NK-92 (cell line): ENCODE measurements around the gene GPS1.

Source experiments
- DNase-seq: peaks from one replicate; lab custom pipeline; 2025; ENCODE audit not compliant: unreplicated experiment; lab: John Stamatoyannopoulos, UW

The GPS1 gene

DNA sequence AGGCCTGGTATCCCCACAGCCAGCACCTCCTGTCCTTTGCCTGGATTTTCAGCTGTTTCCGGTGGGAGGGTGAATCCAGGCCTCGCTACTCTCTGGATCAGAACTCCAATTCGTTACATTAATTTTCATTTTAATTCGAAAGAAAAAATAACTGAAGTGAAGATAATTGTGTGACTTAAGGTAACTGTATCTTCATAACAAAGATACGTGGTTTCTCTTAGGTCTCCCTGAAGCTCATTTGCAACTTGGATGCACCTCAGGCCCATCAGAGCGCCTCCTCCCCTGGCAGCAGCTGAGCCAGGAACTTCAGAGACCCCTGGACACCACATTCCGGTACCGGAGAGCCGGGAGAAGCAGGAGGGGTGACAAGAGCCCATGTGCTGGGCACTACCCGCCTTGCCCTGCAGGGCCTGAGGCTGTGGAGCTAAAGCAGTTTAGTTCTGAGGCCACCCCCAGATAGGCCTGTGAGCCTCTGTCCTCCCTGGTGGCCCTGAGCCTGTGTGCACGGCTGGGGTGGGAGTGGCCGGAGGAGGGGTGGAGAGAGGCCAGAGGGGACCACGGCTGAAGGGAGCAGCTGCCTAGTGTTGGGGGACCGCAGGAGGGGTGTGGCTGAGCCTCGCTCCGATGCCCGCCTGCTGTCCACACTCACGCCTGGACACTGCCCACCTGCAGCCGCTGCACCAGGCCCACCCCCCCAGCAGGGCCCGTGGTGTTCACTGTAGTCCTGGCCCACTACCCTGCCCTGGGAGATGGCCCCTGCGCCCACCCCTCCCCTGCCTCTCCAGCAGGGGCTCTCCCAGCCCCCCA lies 25.3 kb downstream of the GPS1 start:
- DNase-seq = no peak

DNA sequence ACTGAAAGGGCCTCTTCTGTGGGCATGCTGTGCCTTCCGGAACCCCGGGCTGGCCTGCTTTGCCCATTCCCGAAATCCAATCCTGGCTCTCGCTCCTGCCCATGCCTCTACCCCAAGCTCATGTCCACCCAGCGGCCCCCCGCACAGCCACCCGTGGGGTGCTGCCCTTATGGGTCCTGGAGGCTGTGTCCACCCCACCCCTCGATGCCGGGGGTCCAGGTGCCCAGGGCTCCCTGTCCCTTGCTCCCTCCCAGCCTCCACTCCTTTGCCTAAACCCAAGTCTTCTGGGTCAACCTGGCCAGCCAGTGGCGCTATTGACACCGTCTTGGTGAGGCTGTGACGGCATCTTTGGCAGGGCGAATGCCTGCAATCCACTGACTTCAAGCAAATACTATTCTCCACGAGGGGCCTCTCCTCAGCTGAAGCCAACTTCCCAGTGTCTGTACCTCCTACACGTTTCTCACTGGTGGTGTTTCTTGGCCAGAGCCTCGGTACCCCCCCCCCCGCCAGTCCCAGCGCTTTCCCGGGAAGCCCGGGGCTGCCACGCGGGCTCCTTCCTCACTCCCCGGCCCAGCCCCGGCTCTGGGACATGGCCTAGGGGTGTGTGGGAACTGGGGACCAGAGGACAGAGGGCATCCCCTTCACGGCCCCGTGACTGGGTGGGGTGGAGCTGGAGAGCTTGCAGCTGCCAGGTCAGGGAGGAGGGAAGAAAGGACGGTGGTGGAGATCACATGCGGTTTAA lies 26.1 kb downstream of the GPS1 start:
- no peak for DNase-seq

DNA sequence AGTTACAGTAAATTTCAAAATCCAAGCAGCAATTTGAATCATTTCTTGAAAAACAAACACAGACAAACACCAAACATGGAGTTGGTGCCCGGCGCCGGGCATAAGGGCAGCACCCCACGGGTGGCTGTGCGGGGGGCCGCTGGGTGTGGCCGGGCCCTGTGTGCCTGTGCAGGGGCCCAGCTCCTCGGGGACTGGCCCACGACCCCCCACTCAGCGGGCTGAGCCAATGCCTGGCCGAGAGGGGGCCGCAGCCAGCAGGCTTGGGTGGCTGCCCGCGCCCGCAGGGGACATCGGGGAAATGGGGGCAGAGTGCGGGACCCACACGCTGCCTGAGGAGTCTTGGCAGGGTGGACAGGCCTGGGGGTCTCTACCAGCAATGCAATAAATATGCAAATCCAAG lies 26.7 kb downstream of the GPS1 start:
- DNase-seq = no peak

DNA sequence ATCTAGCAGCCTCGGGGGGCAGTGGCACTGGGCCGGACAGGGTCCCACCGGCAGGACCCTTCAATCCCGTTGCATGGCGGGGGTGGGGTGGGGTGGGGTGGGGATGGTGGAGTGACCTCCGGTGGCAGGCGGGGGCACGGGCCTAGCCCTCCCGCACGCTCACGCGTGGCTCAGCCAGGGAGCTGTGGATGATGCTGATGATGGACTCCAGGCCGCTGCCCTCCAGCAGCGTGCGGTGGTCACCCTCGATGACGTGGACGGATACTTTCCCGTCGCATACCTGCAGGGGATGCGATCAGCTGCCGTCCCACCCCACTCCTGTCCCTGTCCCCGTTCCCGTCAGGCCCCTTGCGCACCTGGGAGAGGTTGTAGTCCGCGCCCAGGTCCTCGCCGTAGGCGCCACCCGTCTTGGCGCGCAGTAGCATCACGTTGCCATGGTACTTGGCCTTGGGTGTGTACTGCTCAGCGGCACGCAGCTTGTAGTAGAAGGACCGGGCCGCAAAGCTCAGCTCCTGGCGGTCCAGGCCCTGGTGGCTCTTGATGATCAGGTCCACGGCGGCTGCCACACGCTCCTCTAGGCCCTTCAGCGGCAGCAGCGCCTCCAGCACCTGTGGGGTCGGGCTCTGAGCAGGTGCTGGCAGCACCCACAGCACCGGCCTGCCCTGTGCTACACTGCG lies 27.4 kb downstream of the GPS1 start:
- no peak for DNase-seq

DNA sequence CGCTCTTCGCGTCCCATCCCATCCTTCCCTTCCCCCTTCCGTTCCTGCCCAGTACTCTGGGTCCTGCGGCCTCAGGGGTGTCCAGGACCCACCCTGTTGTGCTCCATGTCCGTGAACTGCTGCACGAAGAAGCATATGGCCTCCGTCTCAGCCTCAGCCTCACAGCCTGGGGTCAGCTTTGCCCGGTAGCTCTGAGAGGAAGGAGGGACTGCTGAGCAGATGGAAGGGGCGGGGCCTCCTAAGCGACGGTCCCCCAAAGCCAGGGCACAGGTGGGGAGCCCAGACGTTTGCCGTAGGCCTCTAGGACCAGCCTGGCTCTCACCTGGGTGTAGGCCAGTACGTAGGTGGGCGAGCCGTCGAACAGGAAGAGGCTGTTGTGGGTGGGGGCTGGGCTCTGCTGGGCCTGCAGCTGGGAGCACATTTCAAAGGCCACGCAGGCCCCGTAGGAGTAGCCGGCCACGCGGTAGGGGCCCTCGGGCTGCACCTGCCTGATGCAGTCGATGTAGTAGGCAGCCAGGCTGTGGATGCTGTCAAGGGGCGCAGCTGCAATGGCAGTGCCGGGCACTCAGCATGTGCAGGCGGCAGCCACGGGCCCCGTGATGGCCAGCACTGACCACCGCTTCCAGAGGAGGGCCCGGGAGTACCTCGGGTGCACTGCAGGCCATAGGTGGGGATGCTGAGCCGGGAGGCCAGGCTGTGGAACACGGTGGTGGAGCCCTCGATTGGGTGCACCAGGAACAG lies 28.5 kb downstream of the GPS1 start:
- no peak for DNase-seq

DNA sequence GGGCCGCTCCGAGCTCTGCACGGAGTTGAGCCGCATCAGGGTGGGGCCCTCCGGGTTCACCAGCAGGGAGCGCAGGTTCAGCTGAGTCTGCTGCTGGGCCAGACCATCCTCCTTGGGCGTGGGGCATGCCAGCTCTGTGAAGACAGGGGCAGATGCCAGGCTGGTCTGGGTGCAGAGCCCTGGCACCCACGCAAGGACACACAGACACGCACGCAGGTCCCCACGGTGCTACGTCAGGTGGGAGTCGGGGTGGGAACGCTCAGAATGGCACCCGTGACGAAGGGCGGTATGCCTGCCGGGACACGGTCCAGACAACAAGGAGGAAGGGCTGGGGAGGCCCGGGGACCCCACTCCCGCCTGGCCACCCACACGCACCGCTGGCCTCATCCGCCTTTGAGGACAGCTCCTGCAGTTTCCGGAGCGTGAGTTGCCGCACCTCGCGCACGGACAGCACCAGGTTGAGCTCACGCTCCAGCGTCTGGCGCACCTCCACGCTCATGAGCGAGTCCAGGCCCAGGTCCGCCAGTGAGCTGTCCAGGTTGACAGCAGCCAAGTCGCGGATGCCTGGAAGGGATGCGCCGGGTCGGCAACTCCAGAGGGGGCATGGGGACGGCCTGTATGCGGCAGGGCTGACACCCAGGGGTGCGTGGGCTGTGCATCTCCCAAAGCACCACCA lies 29.2 kb downstream of the GPS1 start:
- DNase-seq = no peak

DNA sequence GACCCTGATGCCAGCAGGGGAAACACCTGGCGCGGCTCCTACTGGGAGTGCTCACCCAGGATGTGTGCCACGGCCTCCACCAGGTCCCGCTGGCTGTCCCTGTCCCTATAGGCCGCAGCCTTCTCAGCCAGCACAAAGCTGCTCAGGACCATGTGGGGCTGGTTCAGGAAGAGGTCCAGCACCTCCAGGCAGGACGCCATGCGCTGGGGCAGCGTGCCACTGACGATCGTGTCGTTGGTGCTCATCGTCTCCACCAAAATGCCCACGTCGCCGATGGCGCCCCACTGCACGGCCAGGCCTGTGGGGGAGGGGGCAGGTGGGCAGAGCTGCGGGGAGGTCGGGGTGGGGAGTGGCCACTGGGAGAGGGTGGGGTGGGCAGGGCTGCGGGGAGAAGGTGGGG lies 29.8 kb downstream of the GPS1 start:
- no peak for DNase-seq

DNA sequence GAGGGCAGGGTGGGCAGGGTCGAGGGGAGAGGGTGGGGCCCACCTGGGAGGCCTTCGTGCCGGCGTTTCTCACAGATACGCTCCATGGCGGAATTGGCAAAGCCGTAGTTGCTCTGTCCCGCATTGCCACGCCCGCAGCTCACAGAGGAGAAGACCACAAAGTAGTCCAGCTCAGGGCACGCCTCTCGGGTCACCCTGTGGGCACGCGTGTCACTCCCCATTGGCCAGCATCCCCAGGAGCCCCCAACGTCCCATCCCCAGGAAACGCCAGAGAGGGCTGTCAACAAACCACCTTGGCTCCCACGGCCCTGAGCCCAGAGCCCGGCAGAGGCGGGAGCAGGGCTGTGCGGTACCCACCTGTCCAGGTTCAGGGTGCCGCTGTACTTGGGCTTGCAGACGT lies 30.3 kb downstream of the GPS1 start:
- DNase-seq = no peak

DNA sequence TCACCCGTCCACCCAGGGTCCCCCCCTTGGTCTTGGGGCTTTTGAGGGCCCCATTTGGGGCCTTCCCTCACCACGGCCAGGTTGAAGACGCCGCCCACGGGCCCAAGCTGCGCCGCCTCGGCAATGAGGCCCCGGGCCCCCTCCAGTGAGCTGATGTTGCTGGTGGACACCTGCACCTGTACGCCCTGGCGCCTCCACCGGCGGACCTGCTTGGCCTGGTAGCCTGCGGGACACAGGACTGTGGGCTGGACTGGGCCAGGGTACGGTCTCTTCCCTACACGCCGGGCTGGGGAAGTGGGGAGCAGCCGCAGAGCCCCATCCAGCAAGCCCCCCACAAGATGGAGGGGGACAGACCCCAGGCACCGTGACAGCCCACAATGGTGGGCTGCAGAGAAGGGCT lies 30.8 kb downstream of the GPS1 start:
- no peak for DNase-seq

DNA sequence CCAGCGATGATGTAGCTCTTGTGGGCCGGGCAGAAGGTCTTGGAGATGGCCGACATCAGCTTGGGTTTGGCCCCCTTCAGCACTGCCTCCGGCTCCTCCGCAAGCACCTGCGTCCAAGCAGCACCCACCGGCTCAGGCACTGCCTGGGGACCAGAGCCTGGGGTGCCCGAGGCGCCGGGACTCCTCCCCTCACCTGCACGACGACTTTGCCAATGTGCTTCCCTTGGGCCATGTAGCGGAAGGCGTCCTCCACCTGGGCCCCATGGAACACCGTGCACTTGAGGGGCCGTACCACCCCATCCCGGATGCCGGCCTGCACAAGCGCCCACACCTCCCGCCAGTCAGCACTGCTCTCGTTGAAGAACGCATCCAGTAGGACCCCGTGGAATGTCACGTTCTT lies 31.3 kb downstream of the GPS1 start:
- no peak for DNase-seq

DNA sequence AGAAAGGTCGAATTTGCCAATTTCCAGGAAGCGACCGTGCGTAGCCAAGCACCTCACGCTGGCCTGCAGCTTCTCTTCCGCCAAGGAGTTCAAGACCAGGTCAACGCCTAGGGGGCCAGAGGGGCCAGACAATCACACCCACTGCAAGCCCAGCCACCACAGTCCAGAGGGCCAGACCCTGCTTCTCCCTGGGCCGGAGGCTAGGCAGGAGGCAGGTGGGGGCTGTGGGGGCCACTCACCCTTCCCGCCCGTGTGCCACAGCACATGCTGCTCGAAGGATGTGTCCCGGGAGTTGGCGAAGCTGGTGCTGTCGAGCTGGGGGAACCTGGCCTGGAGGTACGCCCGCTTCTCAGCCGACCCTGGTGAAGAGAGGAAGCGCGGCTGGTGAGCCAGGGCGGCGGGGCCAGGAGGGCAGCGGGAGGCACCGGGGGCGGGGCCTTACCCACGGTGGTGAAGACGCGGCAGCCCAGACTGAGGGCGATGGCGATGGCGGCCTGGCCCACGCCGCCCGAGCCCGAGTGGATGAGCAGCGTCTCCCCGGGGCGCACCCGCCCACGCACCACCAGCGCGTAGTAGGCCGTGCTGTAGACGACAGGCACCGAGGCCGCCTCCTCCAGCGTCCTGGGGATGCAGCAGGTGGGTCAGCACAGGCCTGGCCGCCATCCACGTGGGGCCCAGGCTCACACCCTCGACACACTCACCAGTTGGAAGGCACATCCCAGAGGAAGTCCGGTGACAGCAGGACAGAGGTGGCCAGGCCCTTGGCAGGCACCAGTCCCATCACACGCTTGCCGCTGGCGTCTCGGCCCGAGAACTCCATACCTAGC lies 32.0 kb downstream of the GPS1 start:
- no peak for DNase-seq

DNA sequence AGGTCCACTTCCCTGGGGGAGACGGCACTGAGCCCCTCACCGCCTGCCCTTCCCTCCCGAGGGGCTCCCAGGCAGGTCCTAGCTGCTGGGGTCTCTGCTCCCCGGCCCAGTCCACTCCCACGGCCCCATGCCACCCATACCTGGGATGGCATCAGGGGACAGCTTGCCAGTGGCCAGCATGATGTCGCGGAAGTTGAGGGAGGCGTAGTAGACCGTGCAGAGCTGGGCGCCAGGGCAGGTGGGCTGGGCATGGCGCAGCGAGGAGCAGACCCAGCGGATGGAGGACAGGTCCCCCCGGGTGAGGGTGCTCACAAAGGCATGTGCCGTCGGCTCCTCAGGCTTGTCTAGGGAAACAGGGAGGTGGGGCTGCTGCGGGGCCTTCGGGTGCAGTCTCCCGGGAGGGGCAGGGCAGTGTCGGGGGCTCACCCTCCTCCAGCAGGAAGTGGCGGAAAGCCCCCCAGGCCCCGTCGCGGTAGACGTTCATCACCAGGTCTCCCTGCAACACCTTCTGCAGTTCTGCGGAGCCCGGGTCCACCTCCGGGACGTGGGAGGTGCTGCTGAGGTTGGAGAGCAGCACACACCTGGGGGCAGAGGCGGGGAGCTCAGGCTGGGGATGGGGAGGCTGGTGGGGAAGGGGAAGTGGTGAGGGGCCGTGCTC lies 32.8 kb downstream of the GPS1 start:
- DNase-seq = no peak

DNA sequence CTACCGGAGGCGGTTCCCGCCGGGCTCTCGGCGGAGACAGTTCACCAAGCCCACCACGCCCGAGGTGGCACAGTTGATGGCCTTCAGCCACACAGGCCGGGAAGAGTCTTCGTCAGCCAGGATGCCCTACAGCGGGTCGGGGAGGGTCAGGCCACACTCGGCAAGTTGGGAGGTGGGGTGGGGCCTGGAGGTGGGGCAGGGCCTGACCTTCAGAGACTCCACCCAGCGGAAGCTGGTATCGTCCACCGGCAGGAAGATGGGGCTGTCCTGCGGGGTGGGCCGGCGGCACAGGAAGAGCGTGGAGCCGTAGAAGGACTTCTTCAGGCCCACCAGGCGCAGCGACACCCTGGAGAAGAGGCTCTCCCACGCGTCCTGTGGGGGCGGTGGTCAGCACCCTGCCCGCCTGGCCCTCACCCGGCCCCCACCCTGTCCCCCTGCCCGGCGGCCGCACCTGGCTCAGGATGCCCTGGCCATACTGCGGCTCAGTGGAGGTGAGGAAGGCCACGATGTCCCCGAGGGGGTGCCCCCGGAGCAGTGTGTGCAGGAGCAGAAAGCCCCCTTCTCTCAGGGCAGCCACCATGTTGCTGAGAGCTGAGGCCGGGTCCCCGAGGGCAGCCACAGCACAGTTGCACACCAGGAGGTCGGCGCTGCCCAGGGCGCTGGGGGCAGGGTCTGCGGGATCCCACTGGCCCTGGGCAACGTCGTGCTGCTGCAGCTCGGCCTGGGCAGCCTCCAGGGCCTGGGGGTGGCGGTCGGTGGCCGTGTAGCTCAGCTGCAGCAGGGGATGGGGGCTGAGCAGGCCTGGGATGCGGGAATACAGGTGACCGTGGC lies 33.5 kb downstream of the GPS1 start:
- DNase-seq = no peak

DNA sequence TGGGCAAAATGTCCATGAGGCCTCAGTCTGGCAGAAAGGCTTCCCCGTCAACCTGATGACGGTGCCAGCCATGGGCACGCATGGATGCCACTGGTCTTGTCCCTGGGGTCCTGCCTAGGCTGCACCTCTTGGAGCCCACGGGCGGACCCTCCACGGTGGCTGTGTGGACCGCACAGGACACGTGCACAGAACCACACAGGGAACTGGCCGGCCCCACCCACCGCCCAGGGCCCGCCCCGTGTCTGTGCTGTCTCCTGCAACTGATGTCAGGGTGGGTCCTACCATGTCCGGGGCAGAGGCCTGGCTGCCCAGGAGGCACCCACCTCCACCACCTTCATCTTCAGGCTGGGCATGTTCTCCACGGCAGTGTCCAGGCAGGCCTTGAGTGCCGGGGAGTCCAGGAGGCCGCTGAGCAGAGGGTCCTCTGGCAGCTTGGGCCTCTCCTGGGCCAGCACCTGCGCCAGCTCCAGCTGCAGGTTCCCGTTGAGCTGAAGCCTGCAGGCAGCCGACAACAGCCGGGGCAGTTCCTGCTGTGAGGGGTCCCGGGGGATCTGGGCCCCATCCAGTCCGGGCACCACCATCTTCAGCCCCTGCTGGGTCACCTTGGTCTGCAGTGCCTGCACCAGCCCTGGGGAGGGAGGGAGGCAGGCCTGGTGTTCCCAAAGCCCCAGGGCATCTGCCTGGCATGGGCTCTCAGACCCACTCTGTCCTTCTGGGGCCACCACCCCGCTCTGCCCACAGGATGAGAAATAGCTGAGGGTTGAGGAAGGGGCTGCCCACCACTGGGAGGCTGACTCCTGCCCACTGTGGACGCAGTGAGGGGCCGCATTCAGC lies 34.5 kb downstream of the GPS1 start:
- no peak for DNase-seq

DNA sequence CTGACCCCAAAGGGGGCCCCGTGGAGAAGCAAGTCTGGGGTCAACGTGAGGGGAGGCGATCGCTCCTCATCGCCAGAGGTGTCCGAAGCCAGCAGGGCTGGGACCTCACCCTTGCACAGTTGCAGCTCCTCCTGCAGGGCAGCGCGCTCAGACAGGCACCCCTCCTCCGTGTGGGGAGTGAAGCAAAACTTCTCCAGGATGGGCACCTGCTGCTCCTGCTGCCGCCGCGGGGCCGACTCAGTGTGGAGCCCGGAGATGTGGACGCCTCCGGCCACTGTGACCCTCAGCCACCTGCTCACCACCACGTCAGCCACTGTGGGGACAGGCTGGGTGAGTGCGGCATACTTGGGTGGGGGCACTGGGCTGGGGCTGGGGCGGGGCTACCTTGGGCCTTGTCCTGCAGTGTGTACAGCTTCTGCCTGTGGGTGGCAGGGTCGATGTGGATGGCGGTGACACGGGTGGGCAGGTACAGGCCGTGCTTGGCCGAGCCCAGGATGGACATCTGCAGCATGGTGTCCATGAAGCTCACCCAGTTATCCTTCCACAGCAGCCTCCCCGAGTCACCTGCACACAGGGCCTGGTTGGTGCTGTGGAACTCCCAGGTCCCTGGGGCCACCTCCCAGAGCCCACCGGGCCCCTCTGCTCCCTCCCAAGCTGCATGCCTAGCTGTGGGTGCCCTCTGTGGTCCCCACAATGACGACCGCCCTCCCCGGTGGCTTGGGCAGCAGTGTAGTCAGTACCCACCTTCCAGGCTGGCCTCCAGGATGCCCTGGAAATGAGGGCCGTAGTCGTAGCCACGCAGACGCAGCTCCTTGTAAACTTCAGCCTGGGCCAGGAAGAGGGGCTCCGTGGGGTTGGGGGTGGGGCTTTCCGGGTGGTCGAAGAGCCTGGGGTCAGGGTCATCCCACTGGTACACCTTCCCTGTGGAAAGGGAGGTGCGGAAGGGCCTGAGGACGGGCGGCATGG lies 35.5 kb downstream of the GPS1 start:
- DNase-seq = no peak
